GM18520 (cell line): ENCODE results near the gene BMPR1B.
"Not testable (repeated sequence)": the region's sequence is repeated elsewhere in the genome, so short reads cannot be mapped to it uniquely, and the experiment has no call there.

Experiments
- ATAC-seq: cut with Tn5 transposase; IDR thresholded peaks from one replicate; pipeline ENCODE4 v1.9.1; 2021; ENCODE audit not compliant: unreplicated experiment

Gene BMPR1B

GRCh38 chr4:95122001-95122400, 364.2 kb downstream of the BMPR1B start:
- ATAC-seq, result no peak

GRCh38 chr4:95124906-95125504, 367.2 kb downstream of the BMPR1B start:
- no peak for ATAC-seq

GRCh38 chr4:95129031-95129430, 371.3 kb downstream of the BMPR1B start:
- ATAC-seq, result no peak

- ATAC-seq, result no peak
These were observed 372.1 kb downstream of the BMPR1B start for GRCh38 chr4:95129821-95130311.

GRCh38 chr4:95134016-95134415, 376.3 kb downstream of the BMPR1B start:
- ATAC-seq, result not testable (repeated sequence)

DNA sequence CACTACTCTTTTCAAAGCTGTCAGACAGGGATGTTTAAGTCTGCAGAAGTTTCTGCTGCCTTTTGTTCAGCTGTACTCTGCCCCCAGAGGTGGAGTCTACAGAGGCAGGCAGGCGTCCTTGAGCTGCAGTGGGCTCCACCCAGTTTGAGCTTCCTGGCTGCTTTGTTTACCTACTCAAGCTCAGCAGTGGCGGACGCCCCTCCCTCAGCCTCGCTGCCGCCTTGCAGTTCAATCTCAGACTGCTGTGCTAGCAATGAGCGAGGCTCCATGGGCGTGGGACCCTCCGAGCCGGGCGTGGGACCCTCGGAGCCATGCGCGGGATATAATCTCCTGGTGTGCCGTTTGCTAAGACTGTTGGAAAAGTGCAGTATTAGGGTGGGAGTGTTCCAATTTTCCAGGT, 381.7 kb downstream of the BMPR1B start:
- ATAC-seq, result not testable (repeated sequence)

GRCh38 chr4:95141361-95141760, 383.6 kb downstream of the BMPR1B start:
- no peak for ATAC-seq

GRCh38 chr4:95142932-95143331, 385.2 kb downstream of the BMPR1B start:
- no peak for ATAC-seq

GRCh38 chr4:95151255-95151654, 393.5 kb downstream of the BMPR1B start:
- no peak for ATAC-seq

- ATAC-seq, result no peak
These were observed 395.4 kb downstream of the BMPR1B start for GRCh38 chr4:95153182-95153581.

DNA sequence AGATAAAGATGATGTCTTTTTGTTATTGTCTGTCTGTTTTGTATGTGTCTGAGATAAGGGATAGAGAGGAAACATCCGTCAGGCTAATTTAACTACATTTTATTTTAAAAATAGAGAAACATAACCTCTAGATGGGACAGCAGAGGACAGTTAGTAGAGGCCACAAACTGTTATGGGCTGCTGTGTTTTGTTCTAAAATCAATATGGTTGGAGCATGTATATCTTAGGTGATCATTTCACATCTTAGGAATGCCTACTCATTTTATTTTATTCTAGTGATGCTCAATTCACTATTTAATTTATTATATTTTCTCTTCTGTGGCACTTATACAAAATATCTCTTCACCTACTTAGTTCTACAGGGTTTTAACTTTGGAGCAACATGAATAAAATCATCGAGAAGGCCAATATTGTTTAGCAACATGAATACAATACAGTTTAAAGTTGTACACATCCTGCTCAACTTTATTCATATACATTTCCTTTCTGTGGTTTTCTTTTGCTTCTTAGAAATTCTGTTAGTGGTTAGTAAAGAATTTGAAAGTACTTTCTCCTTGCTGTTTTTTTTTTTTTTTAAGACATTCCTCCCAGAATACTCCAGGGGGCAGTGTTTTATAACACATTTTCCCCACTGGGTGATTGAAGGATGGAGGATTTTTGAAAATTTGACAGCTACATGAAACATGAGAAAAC, 398.1 kb downstream of the BMPR1B start:
- no peak for ATAC-seq

DNA sequence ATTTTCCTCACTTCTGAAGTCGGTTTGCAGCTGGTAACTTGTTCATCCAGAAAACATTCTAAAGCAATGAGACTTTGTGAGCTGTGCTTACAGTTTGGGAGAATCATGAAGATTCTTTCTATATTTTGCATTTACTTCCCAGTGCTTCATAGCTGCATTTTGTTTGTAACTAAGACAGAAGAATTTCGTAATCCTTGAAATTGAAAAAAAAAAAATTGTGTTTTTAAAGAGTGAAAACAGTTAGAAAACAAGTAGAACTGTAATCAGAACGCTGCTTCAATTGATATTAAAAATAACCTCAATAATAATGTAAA, 398.7 kb downstream of the BMPR1B start:
- no peak for ATAC-seq

- no peak for ATAC-seq
These were observed 399.8 kb downstream of the BMPR1B start for GRCh38 chr4:95157596-95157995.

DNA sequence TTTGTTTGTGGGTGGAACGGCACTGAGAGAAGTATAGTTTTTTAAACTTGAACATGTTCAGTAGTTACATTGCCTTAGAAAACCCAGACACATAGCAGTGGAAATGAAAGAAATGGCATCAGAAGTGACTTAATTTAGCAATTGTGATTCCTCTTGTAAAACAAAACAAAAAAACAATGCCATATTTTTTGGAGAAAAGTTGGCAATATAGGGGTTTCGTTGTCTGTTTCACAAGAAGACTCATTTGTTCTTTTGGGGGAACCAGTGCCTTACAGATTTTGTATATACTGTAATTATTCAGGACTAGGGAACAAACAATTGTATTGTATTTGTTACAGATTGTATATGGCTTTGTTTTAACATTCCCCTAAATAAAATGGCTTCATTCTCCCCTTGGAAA, 400.3 kb downstream of the BMPR1B start:
- ATAC-seq, result no peak

- ATAC-seq, result no peak
These were observed 400.9 kb downstream of the BMPR1B start for GRCh38 chr4:95158626-95159025.

DNA sequence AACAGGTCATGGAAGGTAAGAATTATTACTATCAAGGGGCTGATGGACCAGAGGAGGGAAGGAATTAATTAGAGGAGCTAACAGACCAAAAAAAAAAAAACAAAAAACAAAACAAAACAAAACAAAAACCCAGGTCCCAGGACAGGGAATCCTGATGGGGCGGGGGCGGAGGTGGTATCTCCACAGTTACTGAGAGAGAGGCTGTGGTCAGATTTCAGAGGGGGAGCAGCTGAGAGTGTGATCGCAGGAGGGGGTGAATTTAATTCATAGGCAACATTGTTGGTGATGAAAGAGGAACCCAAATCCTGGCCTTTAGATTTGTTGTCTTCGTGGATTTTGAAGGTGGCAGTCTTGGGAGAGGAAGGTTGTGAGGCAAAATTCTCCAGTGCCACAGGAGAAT, 401.6 kb downstream of the BMPR1B start:
- no peak for ATAC-seq

DNA sequence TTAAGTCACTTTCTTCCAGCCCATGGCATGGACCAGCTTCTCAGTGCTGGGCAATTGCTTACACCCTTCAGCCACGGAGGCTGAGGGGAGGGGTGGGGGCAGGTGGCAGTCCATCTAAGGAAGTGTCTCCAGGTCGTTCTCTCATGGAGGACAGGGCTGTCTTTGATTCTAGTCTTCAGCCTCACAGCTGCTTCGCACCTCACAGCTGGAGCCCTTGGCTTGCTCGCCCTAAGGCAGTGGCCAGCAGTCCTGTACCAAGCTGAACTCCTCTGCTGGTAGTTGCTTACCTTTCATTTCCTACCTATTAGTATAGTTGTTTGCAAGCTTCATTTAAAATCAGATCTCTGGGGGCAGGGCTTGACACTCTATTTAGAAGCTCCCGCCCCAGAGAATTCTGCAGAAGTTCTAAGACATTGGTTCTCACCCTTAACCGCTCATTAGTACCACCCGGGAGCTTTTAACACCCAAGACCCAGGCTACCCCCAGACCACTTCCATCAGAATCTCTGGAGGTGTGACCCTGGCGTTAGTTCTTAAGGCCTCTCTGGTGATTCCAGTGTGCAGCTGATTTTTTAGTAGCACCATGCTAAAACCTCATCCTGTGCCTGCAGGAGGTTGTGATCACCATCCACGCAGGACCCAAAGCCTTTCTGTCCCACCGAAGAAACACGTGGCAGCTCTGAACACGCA, 404.2 kb downstream of the BMPR1B start:
- no peak for ATAC-seq

GRCh38 chr4:95162867-95163266, 405.1 kb downstream of the BMPR1B start:
- ATAC-seq, result no peak

DNA sequence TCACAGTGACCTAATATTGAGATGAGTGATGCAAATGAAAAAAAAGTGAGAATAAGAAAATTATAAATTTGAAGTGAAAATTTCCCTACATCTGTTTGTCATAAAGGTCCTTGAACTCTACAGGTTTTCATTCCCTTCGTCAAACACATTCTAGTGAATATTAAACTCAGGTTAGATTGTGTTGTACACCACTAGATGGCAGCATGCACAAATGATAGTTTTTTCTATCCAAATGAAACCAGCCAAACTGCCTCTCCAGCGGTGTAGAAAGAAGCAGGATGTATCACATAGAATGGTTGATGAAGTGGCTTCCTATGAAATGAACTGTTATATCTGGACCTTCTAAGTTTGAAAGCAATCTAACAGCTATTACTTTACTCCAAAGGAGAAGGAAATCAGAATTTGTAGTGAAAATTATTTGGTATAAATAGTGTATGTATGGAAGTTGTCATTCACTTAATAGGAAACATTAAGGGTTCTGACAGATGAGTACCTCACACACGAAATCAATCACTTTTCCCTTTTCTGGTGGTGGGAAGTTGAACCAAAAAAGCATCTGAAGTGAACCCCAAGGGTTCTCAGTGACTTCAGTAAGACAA, 408.3 kb downstream of the BMPR1B start:
- peak; percentile 79 for ATAC-seq

DNA sequence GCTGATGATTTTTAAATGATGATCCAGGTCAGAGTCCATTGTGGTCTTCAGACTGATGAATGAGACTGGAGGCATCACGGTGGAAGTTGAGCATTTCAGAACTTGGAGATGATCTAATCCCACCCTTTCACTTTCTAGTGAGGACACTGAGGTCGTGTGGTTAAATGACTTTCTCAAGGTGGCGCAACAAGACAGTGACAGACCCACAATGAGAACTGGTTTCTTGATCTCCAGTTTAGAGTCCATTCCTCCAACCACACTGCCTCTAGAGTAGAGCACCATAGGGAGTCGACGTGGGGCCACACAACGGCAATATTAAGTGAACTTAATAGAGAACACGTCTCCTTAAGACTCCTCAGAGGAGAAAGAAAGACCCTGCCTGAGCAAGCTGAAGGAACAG, 410.1 kb downstream of the BMPR1B start:
- no peak for ATAC-seq

GRCh38 chr4:95170176-95170575, 412.4 kb downstream of the BMPR1B start:
- no peak for ATAC-seq

- not testable (repeated sequence) for ATAC-seq
These were observed 413.6 kb downstream of the BMPR1B start for GRCh38 chr4:95171377-95171776.
